ENCODE data around the gene IFIT2. TPM values are rescaled to one million over a fixed set of nuclear protein-coding genes. Genes with fewer than 3 reads are reported as not detected.

The IFIT2 gene
- total RNA-seq, 2 experiments from 2014 or later: 36.9 to 38.9 TPM

- Histone ChIP-seq H3K4me1 (ENCODE audit: insufficient read depth, low read length) (peaks cover 26% of the 10 kb centered on the region), H3K27me3 (ENCODE audit: control insufficient read depth in 1 of 2, insufficient read depth in 2 of 2, low read length in 2 of 2) (no peaks in the 10 kb centered on the region), H3K4me3 (ENCODE audit: low read length) (no peak overlapping the region), H3K27ac (ENCODE audit: low read depth in 1 of 2, low read length in 2 of 2) (no peak overlapping the region), H3K9me3 (ENCODE audit: control insufficient read depth in 1 of 2, insufficient read depth in 1 of 2, low read length in 2 of 2) (no peaks in the 10 kb centered on the region), H3K36me3 (ENCODE audit: insufficient read depth, low read length) (peaks cover 6% of the 10 kb centered on the region)
- POLR2A ChIA-PET: interaction anchor here (1.0 to 1.7 kb wide), 3 partner anchors 14 to 37 kb away, joined by 3 to 7 read pairs (median 4); partner anchors contain the start of gene IFIT2
- Mint-ChIP-seq H3K4me3 (no peak overlapping the region), H3K9me3 (no peaks in the 10 kb centered on the region), H3K27me3 (no peaks in the 10 kb centered on the region), H3K36me3 (ENCODE audit: low read depth) (peaks cover 41% of the 10 kb centered on the region), H3K4me1 (ENCODE audit: low read depth) (peaks cover 38% of the 10 kb centered on the region), H3K27ac (no peak overlapping the region)
- no peak for DNase-seq
- no peak for ATAC-seq (ENCODE audit: poor library complexity)
- no peak for TF ChIP-seq CTCF (IDR thresholded peaks at IDR 0.05)
- CTCF ChIA-PET: no interaction called here
- intact Hi-C loops (cut with DNase I, micrococcal nuclease): loop anchor here in 1 of 2 experiments (5.0 kb wide), 1 partner anchor 74 kb away; the partner anchor contains the start of gene IFIT5
Measured at GRCh38 chr10:89338713-89339112, 36.9 kb downstream of the IFIT2 start.

DNA sequence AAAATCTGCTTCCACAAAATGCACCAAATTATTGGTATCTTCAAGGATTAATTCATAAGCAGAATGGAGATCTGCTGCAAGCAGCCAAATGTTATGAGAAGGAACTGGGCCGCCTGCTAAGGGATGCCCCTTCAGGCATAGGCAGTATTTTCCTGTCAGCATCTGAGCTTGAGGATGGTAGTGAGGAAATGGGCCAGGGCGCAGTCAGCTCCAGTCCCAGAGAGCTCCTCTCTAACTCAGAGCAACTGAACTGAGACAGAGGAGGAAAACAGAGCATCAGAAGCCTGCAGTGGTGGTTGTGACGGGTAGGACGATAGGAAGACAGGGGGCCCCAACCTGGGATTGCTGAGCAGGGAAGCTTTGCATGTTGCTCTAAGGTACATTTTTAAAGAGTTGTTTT is 38.0 kb downstream of the IFIT2 start:
- ATAC-seq (ENCODE audit: poor library complexity): no peak
- Mint-ChIP-seq H3K36me3 (ENCODE audit: low read depth) (peaks cover 41% of the 10 kb centered on the region), H3K27ac (no peak overlapping the region), H3K9me3 (no peaks in the 10 kb centered on the region), H3K27me3 (no peaks in the 10 kb centered on the region), H3K4me1 (ENCODE audit: low read depth) (peaks cover 31% of the 10 kb centered on the region), H3K4me3 (no peak overlapping the region)
- TF ChIP-seq CTCF (IDR thresholded peaks at IDR 0.05): no peak
- intact Hi-C loops (cut with DNase I, micrococcal nuclease): loop anchor here in 1 of 2 experiments (5.0 kb wide), 1 partner anchor 72 kb away; the partner anchor contains the start of gene IFIT5
- no peak for DNase-seq
- ChIA-PET POLR2A (interaction anchor here (1.9 kb wide), 1 partner anchor 38 kb away, joined by 8 read pairs; the partner anchor contains the start of gene IFIT2), CTCF (no interaction called here)
- Histone ChIP-seq H3K4me1 (ENCODE audit: insufficient read depth, low read length) (peaks cover 14% of the 10 kb centered on the region), H3K27me3 (ENCODE audit: control insufficient read depth in 1 of 2, insufficient read depth in 2 of 2, low read length in 2 of 2) (no peaks in the 10 kb centered on the region), H3K9me3 (ENCODE audit: control insufficient read depth in 1 of 2, insufficient read depth in 1 of 2, low read length in 2 of 2) (no peaks in the 10 kb centered on the region), H3K36me3 (ENCODE audit: insufficient read depth, low read length) (peaks cover 6% of the 10 kb centered on the region), H3K4me3 (ENCODE audit: low read length) (no peak overlapping the region), H3K27ac (ENCODE audit: low read depth in 1 of 2, low read length in 2 of 2) (no peak overlapping the region)

DNA sequence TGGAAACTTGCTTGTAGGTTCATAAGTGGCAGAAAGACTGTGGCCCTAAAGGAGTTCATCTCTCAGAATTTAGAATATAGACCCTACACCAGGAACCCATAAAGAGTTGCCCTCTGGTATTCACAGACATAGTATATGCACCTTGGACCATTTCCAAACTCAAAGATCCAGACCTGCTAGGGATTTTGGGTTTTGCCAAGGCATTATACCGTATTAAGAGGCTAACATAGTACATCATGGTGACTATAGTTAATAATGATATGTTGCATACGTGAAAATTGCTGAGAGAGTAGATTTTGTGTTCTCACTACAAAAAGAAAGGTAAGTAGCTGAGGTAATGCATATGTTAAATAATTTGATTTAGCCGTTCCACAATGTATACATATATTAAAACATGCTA is 39.8 kb downstream of the IFIT2 start:
- Mint-ChIP-seq H3K27ac (no peak overlapping the region), H3K9me3 (no peaks in the 10 kb centered on the region), H3K4me3 (no peak overlapping the region), H3K4me1 (ENCODE audit: low read depth) (peaks cover 13% of the 10 kb centered on the region), H3K36me3 (ENCODE audit: low read depth) (peaks cover 41% of the 10 kb centered on the region), H3K27me3 (no peaks in the 10 kb centered on the region)
- Histone ChIP-seq H3K4me3 (ENCODE audit: low read length) (no peak overlapping the region), H3K4me1 (ENCODE audit: insufficient read depth, low read length) (peaks cover 7% of the 10 kb centered on the region), H3K27ac (ENCODE audit: low read depth in 1 of 2, low read length in 2 of 2) (no peak overlapping the region), H3K36me3 (ENCODE audit: insufficient read depth, low read length) (peaks cover 6% of the 10 kb centered on the region), H3K27me3 (ENCODE audit: control insufficient read depth in 1 of 2, insufficient read depth in 2 of 2, low read length in 2 of 2) (no peaks in the 10 kb centered on the region), H3K9me3 (ENCODE audit: control insufficient read depth in 1 of 2, insufficient read depth in 1 of 2, low read length in 2 of 2) (no peaks in the 10 kb centered on the region)
- ATAC-seq (ENCODE audit: poor library complexity): no peak
- no peak for TF ChIP-seq CTCF (IDR thresholded peaks at IDR 0.05)
- DNase-seq: no peak
- POLR2A ChIA-PET: no interaction called here
- intact Hi-C loops (cut with DNase I, micrococcal nuclease): no loop called here
- CTCF ChIA-PET: interaction anchor here (0.9 kb wide), 1 partner anchor 28 kb away, joined by 4 read pairs; no protein-coding TSS in a partner anchor

All from CD4-positive, alpha-beta T cell (primary cell).